GM12878 (cell line): Measurements from ENCODE around the gene ATP1B1. TPM values are rescaled to one million over a fixed set of nuclear protein-coding genes. Genes with fewer than 3 reads are reported as not detected.

Source experiments
- ATAC-seq: fragments of 200-7000 bp; cut with Tn5 transposase; 3 replicates; pipeline ENCODE4 v1.9.1; 2020; ENCODE audit warnings: mild to moderate bottlenecking, moderate library complexity
- BruUV-seq: library from RNA; stranded (reverse); fragments of 400-500 nt; replicated peaks from 2 replicates; lab custom pipeline; 2021; lab: Mats Ljungman, UMichigan
- CTCF ChIA-PET: fragments of 300-600 bp; sonication (Branson Sonifier 250); formaldehyde crosslinking; extraction: SDS; loops from one replicate; lab custom pipeline; 2021; ENCODE audit warnings: inconsistent platforms; lab: Yijun Ruan, JAX
- POLR2A ChIA-PET: fragments of 350-600 bp; formaldehyde crosslinking; extraction: SDS; loops from one replicate; lab custom pipeline; 2021; ENCODE audit warnings: inconsistent platforms; lab: Charles Lee
- RAD21 ChIA-PET: fragments of 300-600 bp; sonication (Branson Sonifier 250); formaldehyde crosslinking; loops from one replicate; lab custom pipeline; 2023; ENCODE audit warnings: antibody characterized with exemption; ENCODE audit not compliant: unreplicated experiment; lab: Charles Lee
- SMC1A ChIA-PET: fragments of 300-600 bp; sonication (Branson Sonifier 250); formaldehyde crosslinking; loops from one replicate; lab custom pipeline; 2023; ENCODE audit not compliant: unreplicated experiment, uncharacterized antibody; lab: Charles Lee
- DNase-seq: peaks from one replicate; pipeline ENCODE4 v3.0.0-alpha.2; 2011; ENCODE audit warnings: low read depth, low spot score
- FAIRE-seq: peaks from 3 replicates; lab custom pipeline; 2011; peaks lifted over from hg19 to GRCh38; lab: Jason Lieb, UNC
- H2AFZ ChIP-seq: 2 replicates; pipeline ENCODE4 v1.6.0; 2011; ENCODE audit warnings: low read depth, low read length, control low read depth; ENCODE audit not compliant: control insufficient read depth
- H3K27ac ChIP-seq: 2 replicates; pipeline ENCODE4 v1.5.1; 2011; ENCODE audit warnings: control low read depth; ENCODE audit not compliant: control insufficient read depth, insufficient read depth
- H3K27me3 ChIP-seq, 2 experiments: replicated peaks in 1 of 2; 2 replicates each; pipeline versions ENCODE4 v1.6.0 to v1.6.1; 2011; ENCODE audit warnings: low read length in 1 of 2; ENCODE audit not compliant: control insufficient read depth in 2 of 2, insufficient read depth in 2 of 2
- H3K36me3 ChIP-seq, 2 experiments: 2 replicates each; pipeline ENCODE4 v1.5.1; 2011; ENCODE audit warnings: low read length in 1 of 2; ENCODE audit not compliant: control insufficient read depth in 2 of 2, insufficient read depth in 2 of 2
- H3K4me1 ChIP-seq: 2 replicates; pipeline ENCODE4 v1.6.1; 2011; ENCODE audit warnings: mild to moderate bottlenecking, low read length, moderate library complexity, mixed read lengths; ENCODE audit not compliant: control insufficient read depth, insufficient read depth
- H3K4me2 ChIP-seq: 2 replicates; pipeline ENCODE4 v1.6.0; 2011; ENCODE audit warnings: control low read depth; ENCODE audit not compliant: control insufficient read depth, insufficient read depth
- H3K4me3 ChIP-seq: fragments of 200-600 bp; sonication (generic); 2 replicates; pipeline ENCODE4 v1.5.1; 2016
- H3K79me2 ChIP-seq: 2 replicates; pipeline ENCODE4 v1.6.0; 2011; ENCODE audit warnings: low read length; ENCODE audit not compliant: control insufficient read depth, insufficient read depth
- H3K9ac ChIP-seq: 2 replicates; pipeline ENCODE4 v1.8.0; 2011; ENCODE audit warnings: low read length, control low read depth, mixed read lengths; ENCODE audit not compliant: control insufficient read depth, insufficient read depth
- H3K9me3 ChIP-seq: replicated peaks from 3 replicates; pipeline ENCODE4 v1.5.1; 2011; ENCODE audit warnings: mild to moderate bottlenecking, low read length; ENCODE audit not compliant: control insufficient read depth, insufficient read depth
- H4K20me1 ChIP-seq: 2 replicates; pipeline ENCODE4 v1.6.0; 2011; ENCODE audit not compliant: control insufficient read depth, insufficient read depth
- CBX5 ChIP-seq: sonication (generic); IDR thresholded peaks from 2 replicates; pipeline ENCODE4 v1.6.1; 2016; ENCODE audit warnings: low read depth, moderate library complexity, mild to moderate bottlenecking, inconsistent platforms
- CEBPZ ChIP-seq: fragments of 150-350 bp; IDR thresholded peaks from 2 replicates; pipeline ENCODE4 v1.6.1; 2016; ENCODE audit warnings: low read depth, low read length
- IKZF1 ChIP-seq: fragments of 450-650 bp; conservative IDR thresholded peaks from 2 replicates; pipeline ENCODE4 v1.6.1; 2017; ENCODE audit warnings: antibody characterized with exemption, mild to moderate bottlenecking
- MEF2B ChIP-seq: fragments of 450-650 bp; IDR thresholded peaks from 2 replicates; pipeline ENCODE4 v1.6.1; 2018; ENCODE audit warnings: mild to moderate bottlenecking, moderate library complexity; ENCODE audit not compliant: partially characterized antibody, poor library complexity, severe bottlenecking
- NFYA ChIP-seq: IDR thresholded peaks from 2 replicates; pipeline ENCODE4 v1.6.1; 2011; ENCODE audit warnings: low read depth, mild to moderate bottlenecking, low read length, improper control_type of control experiment, borderline replicate concordance
- SIX5 ChIP-seq: IDR thresholded peaks from 2 replicates; pipeline ENCODE4 v1.6.1; 2011; ENCODE audit warnings: mild to moderate bottlenecking, low read depth, low read length, moderate library complexity; ENCODE audit not compliant: severe bottlenecking
- WGBS: methylation state at CpG from one replicate; pipeline ENCODE4 v1.1.6; 2016; ENCODE audit warnings: low lambda C conversion rate; ENCODE audit not compliant: insufficient replicate concordance, insufficient coverage; ENCODE audit errors: missing lambda C conversion rate; 5-methylcytosine and 5-hydroxymethylcytosine counted together
- in situ Hi-C: fragments of 300-500 bp; cut with MboI; formaldehyde crosslinking; loops from 9 replicates; pipeline ENCODE4 v1.14.3; 2018; ENCODE audit warnings: mixed read lengths
- intact Hi-C: fragments of 100-400 bp; cut with micrococcal nuclease; formaldehyde crosslinking; loops from one replicate; pipeline ENCODE4 v1.14.2; 2022; ENCODE audit not compliant: unreplicated experiment
- polyA plus RNA-seq, 11 experiments: library from polyadenylated mRNA; depleted of rRNA in 4 of 11; unstranded in 6 of 11; stranded (reverse) in 5 of 11; fragments of >200 nt; fragmentation: Nextera tagmentation in 4 of 11; fragmentation: Illumina TruSeq in 1 of 11; extraction: Ambion mirVana in 4 of 11; extraction: Trizol in 1 of 11; gene quantifications; 1 replicate in 1 of 11; 2 replicates in 10 of 11; pipeline versions ENCODE4 v1.2.1 to v1.2.3, GENCODE V29; 2011 to 2016; ENCODE audit warnings: inconsistent platforms in 2 of 11, missing spikeins in 2 of 11, low read depth in 1 of 11
- total RNA-seq, 4 experiments: library from RNA; depleted of rRNA in 3 of 4; stranded (reverse); fragments of >200 nt in 3 of 4; fragmentation: Illumina TruSeq in 1 of 4; extraction: Trizol in 1 of 4; gene quantifications; 2 replicates each; pipeline versions ENCODE4 v1.2.1 to v1.2.3, GENCODE V29; 2013 to 2021

Gene ATP1B1
- total and polyA plus RNA-seq, 10 of the 15 experiments (the other 5 are each of a cell fraction or from before 2014, with no cell fraction given) = 0.84 to 14.0 (median 1.4) TPM

DNA sequence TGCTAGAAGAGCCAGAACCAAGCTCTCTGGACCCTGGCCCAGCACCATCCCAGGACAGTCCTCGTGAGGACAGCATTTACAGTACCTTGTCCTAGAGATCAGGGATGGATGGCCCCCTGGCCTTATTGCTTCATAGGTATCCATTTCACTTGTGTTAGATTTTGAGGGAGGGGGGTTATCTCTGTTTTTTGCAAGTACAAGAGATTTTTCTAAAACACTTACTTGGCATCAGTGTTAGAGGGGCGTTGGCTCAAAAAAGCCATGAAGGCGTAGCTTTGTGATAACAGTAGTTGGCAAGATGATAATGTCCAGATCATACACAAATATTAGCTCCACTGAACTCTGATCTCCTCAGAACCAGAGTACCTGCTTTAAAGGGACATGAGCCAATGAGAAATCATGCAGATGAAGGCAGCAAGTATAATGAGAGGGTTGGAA lies 5.8 kb upstream of the ATP1B1 start:
- intact Hi-C loops (no loop called here), in situ Hi-C loops (no loop called here)
- H3K9ac ChIP-seq = no peak overlapping the region
- H3K36me3 ChIP-seq = no peaks in the 10 kb centered on the region
- peaks cover 2 to 6% of the 10 kb centered on the region in 2 experiments; a peak in 2 of 4 replicates for H3K27me3 ChIP-seq
- no peaks in the 10 kb centered on the region; the same call in 2 of the 3 replicates for H3K9me3 ChIP-seq
- no peaks in the 10 kb centered on the region for H4K20me1 ChIP-seq
- ChIA-PET SMC1A (interaction anchor here (0.7 to 17.5 kb wide), 13 partner anchors 5 to 179 kb away, joined by 3 to 188 read pairs (median 3); partner anchors contain the start of gene ATP1B1), CTCF (interaction anchor here (0.6 to 2.4 kb wide), 3 partner anchors 10 to 16 kb away, joined by 3 to 8 read pairs (median 4); no protein-coding TSS in a partner anchor), POLR2A (interaction anchor here (1.4 kb wide), 1 partner anchor 9 kb away, joined by 3 read pairs; no protein-coding TSS in a partner anchor), RAD21 (interaction anchor here (1.0 to 3.2 kb wide), 4 partner anchors 8 to 75 kb away, joined by 3 to 9 read pairs (median 4); no protein-coding TSS in a partner anchor)
- DNase-seq (no peak), ATAC-seq (no peak), FAIRE-seq (no peak)
- H3K79me2 ChIP-seq = no peaks in the 10 kb centered on the region
- H2AFZ ChIP-seq = no peak overlapping the region
- 56% methylated on average over 3 of the region's 3 CpGs for WGBS
- H3K4me2 ChIP-seq = no peak overlapping the region
- no peak for TF ChIP-seq NFYA
- TF ChIP-seq MEF2B = no peak
- TF ChIP-seq SIX5 = no peak
- TF ChIP-seq IKZF1 = no peak
- TF ChIP-seq CEBPZ = no peak
- no peak for TF ChIP-seq CBX5
- BruUV-seq = no TSS peak
- H3K27ac ChIP-seq = no peak overlapping the region
- H3K4me1 ChIP-seq = peaks cover 8% of the 10 kb centered on the region; the same call in 1 of the 2 replicates
- no peak overlapping the region for H3K4me3 ChIP-seq
